DMS153 treated with DMSO at 0.1 percent for 48 hours (cell line): ENCODE data around the gene OBI1.

Experiments used
- DNase-seq: peaks from one replicate; lab custom pipeline; 2025; ENCODE audit not compliant: unreplicated experiment; lab: John Stamatoyannopoulos, UW

Gene OBI1, protein sequence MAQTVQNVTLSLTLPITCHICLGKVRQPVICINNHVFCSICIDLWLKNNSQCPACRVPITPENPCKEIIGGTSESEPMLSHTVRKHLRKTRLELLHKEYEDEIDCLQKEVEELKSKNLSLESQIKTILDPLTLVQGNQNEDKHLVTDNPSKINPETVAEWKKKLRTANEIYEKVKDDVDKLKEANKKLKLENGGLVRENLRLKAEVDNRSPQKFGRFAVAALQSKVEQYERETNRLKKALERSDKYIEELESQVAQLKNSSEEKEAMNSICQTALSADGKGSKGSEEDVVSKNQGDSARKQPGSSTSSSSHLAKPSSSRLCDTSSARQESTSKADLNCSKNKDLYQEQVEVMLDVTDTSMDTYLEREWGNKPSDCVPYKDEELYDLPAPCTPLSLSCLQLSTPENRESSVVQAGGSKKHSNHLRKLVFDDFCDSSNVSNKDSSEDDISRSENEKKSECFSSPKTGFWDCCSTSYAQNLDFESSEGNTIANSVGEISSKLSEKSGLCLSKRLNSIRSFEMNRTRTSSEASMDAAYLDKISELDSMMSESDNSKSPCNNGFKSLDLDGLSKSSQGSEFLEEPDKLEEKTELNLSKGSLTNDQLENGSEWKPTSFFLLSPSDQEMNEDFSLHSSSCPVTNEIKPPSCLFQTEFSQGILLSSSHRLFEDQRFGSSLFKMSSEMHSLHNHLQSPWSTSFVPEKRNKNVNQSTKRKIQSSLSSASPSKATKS

DNA sequence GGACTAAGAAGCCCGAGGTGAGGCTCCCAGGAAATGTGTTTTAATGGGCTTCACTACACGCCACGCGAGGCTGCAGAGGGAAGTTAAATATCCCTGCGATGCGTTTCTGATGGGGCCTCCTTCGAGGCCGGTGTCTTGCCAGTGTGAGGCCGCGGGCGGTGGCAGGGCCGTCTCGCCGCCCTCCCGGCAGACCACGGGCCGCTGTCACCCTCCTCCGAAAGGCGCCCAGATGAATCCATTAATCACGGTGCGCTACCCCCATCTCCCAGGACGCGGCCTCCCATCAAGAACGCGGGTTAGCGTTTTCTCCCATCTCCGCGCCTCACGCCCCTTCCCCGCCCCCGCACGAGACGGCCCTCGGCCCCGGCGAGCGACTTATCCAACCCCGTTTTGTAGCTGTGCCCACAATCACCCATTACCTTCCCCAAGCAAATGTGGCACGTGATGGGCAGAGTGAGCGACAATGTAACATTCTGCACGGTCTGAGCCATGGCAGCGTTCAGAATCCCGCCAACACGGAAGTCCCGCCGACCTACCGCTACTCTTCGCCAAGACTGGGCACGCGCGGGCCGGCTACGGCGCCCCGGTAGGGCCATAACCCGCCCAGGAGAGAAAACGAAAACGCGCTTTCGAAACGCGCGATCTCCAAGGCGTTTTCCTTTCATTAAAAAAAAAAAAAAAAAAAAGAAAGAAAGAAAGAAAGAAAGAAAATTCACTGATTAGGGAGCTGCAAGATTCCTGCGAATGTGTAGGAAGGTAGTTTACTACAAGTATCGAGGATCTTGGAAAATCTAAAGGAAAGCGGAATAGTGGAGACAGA lies at the start of gene OBI1:
Gene OBI1 (minus strand): TSS at position 526 of the 820 bp plus-strand sequence. CDS start 35 bp downstream, at position 491.
- peak; percentile 76 for DNase-seq

DNA sequence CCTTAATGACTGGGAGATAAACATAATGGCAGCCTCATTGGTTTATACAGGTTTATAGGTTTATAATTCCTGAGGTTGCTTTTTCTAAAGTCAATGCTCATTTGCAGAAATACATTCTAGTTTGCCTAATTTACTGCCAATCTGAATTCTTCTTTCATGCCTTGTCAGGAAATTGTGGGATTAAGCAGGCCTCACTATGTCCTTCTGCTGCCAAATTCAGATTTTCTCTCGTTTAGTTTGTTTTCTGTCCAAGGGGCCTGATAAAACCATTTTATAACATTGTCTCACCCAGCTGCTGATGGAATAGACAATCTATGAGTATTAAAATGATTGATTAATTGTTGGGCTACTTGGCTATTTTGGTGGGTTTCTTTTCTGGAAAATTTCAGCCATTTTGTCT lies 42.4 kb upstream of the OBI1 start:
- DNase-seq, result no peak

DNA sequence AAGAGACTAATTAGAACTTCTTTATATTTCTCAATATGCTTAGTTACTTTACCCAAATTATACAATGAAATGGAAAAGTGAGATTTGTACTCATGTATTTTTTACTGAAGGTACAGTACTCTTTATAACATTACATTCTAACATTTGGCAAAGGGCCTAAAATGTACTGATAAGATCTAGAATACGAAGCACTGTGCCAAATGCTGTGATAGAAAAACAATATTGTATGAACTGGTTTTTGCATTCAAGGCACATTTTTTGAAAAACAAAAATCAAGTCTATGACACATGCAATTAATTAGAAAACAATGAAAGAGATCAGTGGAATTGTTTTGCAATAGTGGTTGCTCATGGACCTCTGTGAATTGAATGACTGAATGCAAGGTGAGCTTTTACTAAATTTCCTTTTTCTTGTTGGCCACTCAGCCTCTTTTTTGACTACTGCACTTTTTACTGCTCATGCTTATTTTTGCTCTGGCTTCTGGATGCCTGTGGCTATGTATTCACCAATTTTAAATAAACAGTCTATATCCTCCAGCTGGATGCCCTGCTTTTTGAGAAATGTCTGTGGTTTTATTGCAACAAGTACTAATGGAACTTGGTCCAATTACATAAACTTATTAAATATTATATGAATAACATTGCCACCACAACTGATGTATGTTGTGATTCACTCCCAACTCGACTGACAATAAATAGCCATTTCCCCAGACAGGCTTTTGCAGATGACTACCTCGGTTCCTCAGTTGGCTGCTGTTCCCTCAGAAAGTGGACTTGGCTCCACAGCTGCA lies 41.4 kb upstream of the OBI1 start:
- no peak for DNase-seq

DNA sequence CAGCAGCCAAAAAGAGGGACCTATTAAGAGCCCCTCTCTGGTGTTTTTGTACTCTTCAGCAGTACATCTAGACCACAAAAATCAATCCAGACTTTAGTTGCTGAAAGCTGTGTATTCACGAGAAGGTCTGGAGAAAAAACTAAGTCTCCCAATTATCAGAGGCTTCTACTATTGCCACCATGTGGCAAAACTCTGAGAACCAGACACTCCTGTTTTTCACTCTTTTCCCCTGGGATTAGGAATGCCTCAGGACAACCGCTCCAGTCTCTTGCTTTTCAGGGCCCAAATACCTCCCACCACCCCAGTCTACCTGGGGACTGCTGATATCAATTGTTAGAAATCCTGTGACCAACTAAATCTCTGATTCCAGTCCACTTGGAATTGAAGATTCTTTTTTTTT lies 30.1 kb upstream of the OBI1 start:
- no peak for DNase-seq

DNA sequence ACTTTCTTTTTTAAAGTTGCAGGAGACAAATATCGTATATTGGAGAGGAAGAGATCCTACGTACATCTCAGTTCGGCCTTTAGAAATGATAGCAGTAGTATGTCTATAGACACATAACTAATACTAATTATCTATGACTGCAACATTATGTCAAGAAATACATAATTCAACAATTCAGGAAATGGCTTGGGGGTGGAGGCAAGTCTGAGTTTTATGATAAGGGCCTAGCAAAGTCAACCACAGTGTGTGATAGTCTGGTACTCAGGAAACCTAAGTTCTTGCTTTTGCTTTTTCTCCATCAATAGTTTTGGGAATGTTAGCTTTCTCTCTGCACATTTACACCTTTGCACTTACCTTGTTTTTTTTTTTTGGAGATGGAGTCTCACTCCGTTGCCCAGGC lies 27.5 kb upstream of the OBI1 start:
- DNase-seq, result no peak

DNA sequence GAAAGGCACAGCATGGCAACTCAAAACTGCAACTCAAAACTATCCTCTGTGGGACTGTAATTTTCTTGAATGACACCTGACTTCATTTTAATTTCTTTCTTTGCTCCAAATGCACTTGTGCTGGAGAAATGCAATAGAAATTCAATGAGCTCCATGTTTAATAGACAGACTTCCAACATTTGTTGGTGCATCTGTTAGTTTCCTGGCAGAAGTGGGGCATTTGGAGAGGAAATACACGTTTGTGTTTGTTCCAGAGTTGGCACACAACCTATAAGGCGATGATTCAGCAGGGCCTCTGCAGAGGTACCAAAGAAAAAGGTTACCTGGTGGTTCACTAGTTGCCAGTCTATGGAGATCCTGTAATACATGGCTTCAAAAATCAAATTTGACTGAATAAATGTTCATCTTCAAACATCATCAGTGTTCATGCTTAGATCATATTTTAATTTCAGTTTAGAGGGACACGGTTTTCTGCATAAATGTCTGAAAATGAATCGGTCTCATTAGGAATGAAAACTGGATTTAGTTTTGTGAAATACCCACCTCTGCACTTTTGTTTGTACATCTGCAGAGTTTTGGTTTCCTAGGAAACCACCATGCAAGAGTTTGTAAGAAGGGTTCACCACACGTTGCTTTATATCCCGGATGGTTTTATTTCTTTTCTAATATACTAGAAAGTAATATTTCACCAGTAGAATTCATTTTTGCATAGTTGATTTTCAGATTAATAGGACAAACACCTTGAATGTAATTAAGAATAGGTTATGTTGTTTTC lies 21.8 kb upstream of the OBI1 start:
- DNase-seq, result no peak

DNA sequence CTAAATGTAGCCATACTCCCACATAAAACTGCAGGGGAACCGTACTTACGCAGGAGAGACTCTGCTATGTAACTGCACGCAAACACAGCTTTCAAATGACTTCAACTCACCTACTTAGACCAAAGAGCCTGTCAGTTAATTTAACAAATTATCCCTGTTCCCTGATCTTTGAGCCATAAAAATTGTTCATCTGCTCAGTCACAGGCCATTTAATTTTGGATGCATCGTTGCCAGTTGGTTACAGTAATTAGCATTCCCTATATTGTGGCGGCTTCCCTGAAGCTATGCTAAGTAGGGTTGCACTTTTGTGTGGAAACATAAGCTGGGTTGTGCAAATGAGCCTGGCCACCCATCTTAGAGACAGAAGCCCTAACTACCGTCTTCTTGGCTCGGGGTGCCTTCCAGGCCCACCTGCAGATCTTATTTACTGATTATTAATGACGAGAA lies 21.2 kb upstream of the OBI1 start:
- no peak for DNase-seq

DNA sequence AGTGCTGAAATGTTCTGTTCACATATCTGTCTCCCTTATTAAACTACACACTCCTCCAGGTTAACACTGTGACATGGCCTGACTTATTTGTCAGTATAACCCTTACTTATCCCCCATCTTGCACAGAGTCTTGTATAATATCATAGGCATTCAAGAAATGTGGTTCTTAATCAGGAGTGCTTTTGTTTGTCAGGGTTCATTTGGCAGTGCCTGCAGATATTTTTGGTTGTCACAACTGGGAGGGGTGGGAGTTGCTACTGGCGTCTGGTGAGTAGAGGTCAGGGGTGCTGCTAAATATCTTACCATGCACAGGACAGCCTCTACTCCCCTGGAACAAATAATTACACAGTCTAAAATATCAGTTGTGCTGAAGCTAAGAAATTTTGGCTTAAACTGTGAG lies 20.4 kb upstream of the OBI1 start:
- DNase-seq, result no peak

DNA sequence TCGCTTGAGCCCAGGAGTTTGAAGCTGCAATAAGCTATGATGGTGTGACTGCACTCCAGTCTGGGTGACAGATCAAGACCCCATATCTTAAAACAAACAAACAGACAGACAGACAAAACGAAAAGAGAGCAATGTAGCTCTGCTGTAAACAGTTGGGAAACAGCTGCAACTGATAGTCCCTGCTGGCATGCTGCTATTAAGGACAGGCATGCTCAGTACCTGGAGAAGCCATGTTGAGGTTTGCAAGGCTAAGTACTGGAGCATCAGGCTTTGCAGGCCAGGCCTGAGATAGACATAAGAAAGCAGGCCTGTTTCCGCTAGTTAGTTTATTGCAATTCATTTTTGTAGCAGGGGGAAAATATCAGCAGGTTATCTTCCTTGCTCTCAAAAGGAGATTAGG lies 16.2 kb upstream of the OBI1 start:
- DNase-seq, result no peak

DNA sequence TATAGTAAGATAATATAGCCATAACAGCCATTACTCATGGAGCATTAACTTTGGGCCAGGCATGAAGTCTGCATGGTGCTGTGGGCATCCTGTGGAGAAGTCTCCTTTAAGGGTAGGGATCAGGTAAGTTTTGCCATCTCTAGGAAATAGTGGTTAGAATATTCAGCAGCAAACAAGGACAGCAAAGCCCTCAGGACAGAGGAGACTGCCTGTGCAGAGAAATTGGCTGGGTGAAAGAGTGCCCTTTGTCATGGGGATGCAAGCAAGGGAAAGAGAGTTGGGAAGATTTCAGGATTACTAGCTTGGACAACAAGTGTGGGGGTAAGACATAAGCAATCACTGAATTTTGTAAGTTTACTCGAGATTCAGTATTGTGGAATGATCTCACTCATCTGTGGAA lies 15.7 kb upstream of the OBI1 start:
- no peak for DNase-seq

DNA sequence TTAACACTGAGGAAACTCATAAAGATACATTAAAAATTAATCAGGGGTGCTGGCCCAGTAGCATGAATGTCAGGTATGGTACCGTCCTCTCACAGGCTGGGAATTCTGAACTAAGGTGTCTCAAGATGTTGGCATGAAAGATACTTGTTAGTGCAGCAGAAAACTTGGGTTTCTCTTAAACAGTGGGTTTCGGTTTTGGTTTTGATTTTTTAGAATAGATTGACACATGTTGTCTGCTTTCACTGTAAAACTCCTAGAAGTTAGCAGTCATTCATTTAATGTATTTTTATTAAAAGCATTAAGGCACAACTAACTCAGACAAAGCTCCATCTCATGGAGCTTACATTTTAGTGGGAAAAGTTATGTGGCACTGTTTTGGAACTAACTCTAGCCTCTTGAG lies 3.5 kb upstream of the OBI1 start:
- DNase-seq, result no peak

DNA sequence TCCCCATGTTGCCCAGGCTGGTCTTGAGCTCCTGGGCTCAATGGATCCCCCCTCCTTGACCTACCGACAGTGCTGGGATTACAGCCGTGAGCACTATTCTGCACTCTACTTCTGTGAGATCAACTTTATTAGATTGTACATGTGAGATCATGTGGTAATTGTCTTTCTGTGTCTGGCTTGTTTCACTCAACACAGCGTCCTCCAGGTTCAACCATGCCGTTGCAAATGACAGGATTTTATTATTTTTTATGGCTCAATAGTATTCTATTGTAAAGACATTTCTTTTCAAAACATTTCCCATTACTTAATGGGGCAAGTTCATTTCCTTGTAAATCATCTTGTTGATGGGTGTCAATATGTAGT lies 1.5 kb upstream of the OBI1 start:
- no peak for DNase-seq

DNA sequence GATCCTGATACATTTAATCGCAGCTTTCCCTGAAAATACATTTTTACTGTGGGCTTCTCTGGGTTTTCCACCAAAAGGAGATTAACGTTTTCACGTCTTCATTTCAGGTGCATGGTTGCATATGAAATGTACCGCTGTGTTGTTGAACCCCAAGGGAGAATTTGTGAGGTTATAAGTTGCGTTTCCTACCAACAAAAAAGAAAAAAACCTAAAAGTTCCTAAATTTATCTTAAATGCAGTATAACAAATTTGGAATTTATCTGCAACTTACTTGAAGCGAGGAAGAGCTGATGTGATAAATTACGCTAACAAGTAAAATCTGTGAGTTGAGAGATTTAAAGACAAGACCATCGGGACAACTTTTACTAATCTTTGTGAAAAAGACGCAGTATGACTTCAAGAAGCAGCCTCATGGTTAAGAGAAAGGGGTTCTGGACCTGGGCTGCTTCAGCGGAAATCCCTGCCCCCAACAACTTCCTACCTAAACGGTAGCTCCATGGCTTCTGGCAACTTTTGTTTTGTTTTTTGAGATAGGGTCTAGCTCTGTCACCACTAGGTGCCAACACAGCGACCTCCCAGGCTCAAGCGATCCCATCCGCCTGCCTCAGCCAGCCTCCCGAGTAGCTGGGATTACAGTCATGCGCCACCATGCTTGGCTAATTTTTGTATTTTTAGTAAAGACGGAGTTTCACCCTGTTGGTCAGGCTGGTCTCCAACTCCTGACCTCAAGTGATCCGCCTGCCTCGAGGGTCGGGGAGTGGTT lies 958 bp upstream of the OBI1 start:
- DNase-seq, result no peak

DNA sequence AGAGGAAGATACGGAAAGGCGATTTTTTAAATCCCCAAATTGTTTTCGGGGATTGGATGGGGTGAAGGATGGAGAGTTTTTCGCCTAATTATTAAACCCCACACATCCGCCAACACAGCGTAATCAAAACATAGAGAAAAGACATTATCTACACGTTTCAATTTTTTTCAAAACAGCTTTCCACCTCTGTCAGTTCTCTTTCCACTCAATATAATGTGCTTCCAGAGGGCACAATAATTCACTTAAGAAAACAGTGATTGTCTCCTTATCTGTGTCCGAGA lies 435 bp upstream of the OBI1 start:
- no peak for DNase-seq

DNA sequence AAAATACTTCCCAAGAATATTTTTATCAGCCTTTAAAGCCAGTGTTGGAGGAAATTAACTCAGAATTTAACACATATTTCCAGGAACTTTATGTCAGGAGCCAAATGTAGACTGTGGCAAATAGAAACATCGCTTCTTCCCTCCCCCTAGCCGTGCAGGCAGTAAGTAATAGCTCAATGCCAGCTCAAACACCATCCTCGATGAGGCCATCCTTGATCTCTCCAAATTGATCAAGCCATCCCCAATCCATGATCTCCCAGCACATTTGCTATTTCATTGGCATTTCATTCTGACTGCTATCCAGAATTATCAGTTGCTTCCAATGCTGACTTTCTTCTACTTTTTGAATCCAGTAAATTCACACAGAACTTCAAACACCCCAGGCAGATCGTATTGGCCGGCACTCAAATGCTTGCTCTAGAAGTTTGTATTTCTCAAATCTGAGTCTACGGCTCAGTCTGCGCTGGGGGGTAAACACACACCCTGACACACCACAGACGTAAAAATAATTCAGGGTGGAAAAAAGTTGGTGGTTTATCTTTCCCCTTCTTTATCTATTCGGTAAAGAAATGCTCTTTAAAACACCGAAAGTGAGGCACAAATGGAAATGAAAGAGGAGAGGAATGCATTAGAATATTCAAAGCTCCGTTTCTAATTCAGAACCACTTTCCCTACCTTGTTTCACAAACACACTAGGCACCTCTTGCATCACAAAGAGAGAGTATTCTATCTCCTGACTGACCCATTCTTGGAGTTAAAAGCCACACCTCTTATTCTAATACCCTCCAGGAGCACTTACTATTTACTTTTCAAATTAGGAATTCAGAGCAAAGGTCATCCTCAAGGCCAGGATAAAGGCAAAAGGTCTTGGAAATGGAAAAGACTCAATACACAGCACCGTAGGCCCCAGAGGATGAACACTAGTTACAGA lies 991 bp downstream of the OBI1 start:
- no peak for DNase-seq

DNA sequence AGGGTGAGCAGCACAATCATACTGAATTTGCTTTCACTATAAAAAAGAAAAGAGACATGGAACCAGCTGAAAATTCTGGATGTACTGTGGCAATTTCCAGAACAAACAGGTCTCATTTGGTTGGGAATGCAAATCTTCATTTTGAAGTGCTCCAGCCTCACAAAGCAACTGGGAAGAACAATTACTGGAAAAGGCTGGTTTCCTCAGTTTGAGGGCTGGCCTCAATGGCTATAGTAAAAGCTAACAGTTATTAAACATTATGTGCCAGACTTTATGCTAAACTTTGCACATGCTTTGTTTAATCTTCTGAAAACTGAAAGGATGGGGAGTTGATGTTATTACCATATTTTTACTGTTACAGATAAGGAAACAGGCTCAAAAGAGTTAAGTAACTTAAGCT lies 3.0 kb downstream of the OBI1 start:
- DNase-seq, result no peak

DNA sequence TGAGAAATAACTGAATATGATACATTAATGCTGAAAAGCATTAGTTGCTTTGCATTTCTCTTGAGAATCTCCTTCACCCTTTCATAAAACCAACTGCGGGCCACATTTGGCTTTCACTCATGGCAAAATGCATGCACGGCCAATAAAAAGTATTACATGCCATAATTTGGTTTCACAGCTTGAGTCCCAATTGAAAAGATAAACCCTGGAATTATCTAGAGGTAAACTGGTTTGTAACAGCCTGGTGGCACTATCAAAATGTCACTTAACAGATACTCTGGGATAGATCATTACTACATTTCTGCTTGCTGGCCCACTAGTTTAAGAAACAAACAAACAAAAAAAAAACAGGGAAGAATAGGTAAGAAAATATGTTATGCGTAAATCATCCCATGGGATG lies 3.9 kb downstream of the OBI1 start:
- DNase-seq, result no peak

DNA sequence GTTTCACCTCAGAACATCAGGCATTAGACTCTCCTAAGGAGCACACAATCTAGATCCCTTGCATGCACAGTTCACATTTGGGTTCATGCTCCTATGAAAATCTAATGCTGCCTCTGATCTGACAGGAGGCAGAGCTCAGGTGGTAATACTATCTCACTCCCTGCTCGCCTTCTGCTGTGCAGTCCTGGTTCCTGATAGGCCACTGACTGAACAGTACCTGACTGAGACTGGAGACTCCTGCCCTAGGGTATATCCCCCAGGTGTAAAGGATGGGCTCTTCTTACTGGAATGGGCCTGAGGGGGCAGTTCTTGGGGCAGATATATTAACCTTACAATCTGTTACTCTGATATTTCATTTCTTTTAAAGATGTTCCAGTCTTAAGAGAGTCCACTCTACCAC lies 6.3 kb downstream of the OBI1 start:
- no peak for DNase-seq

DNA sequence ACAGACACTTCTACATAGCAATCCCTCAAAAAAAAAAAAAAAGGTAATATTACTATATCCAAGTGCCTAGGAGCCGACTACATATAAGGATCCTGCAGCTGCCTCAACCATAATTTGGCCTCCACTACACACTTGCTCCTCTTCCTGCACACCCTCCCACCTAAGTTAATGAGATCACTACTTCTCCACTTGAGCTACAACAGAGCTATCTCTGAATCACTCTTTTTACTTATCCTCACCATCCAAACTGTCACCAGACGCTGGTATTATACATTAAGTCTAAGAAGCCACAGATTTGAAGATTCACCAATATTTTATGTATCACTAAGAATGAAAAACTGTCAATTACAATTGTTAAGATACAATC lies 8.3 kb downstream of the OBI1 start:
- DNase-seq, result no peak
